EL (cell line): Measurements from ENCODE around the gene CDH12.
"Not testable (repeated sequence)": the region's sequence is repeated elsewhere in the genome, so short reads cannot be mapped to it uniquely, and the experiment has no call there.

Experiments used
- DNase-seq: peaks from one replicate; pipeline ENCODE4 v3.0.0-alpha.2; 2016

CDH12 gene

GRCh38 chr5:22852807-22853660 lies at the start of gene CDH12:
TSS of gene CDH12 (minus strand) at chr5:22853344.
- DNase-seq: no peak

GRCh38 chr5:22901885-22902284 lies 48.7 kb upstream of the CDH12 start:
- DNase-seq: no peak

GRCh38 chr5:22900801-22901310 lies 47.7 kb upstream of the CDH12 start:
- no peak for DNase-seq

GRCh38 chr5:22899341-22899740 lies 46.2 kb upstream of the CDH12 start:
- DNase-seq: no peak

- no peak for DNase-seq
These were observed 43.0 kb upstream of the CDH12 start for GRCh38 chr5:22896152-22896551.

- DNase-seq: no peak
These were observed 39.3 kb upstream of the CDH12 start for GRCh38 chr5:22892441-22892840.

- DNase-seq: no peak
These were observed 36.6 kb upstream of the CDH12 start for GRCh38 chr5:22889720-22890119.

GRCh38 chr5:22887566-22887965 lies 34.4 kb upstream of the CDH12 start:
- no peak for DNase-seq

GRCh38 chr5:22858911-22859310 lies 5.8 kb upstream of the CDH12 start:
- DNase-seq: not testable (repeated sequence)

GRCh38 chr5:22855824-22856223 lies 2.7 kb upstream of the CDH12 start:
- no peak for DNase-seq

GRCh38 chr5:22850981-22851380 lies 2.2 kb downstream of the CDH12 start:
- DNase-seq: no peak

GRCh38 chr5:22846693-22847092 lies 6.5 kb downstream of the CDH12 start:
- no peak for DNase-seq

- DNase-seq: no peak
These were observed 8.5 kb downstream of the CDH12 start for GRCh38 chr5:22844636-22845035.

- no peak for DNase-seq
These were observed 9.0 kb downstream of the CDH12 start for GRCh38 chr5:22844155-22844554.

GRCh38 chr5:22842574-22842973 lies 10.6 kb downstream of the CDH12 start:
- DNase-seq: no peak

GRCh38 chr5:22837803-22838202 lies 15.3 kb downstream of the CDH12 start:
- no peak for DNase-seq

GRCh38 chr5:22835686-22836085 lies 17.5 kb downstream of the CDH12 start:
- no peak for DNase-seq

- DNase-seq: no peak
These were observed 59.7 kb downstream of the CDH12 start for GRCh38 chr5:22793463-22793862.

GRCh38 chr5:22787807-22788206 lies 65.3 kb downstream of the CDH12 start:
- no peak for DNase-seq

- no peak for DNase-seq
These were observed 65.7 kb downstream of the CDH12 start for GRCh38 chr5:22787398-22787797.

GRCh38 chr5:22780756-22781155 lies 72.4 kb downstream of the CDH12 start:
- DNase-seq: no peak

- no peak for DNase-seq
These were observed 73.6 kb downstream of the CDH12 start for GRCh38 chr5:22779499-22779898.

- DNase-seq: no peak
These were observed 76.9 kb downstream of the CDH12 start for GRCh38 chr5:22776285-22776684.

- not testable (repeated sequence) for DNase-seq
These were observed 78.9 kb downstream of the CDH12 start for GRCh38 chr5:22774214-22774613.

GRCh38 chr5:22764736-22765135 lies 88.4 kb downstream of the CDH12 start:
- no peak for DNase-seq
